GM12873 (cell line): Measurements from ENCODE around the gene TMA7B.

Experiments used
- TF ChIP-seq, protein P1 (sequence below): IDR thresholded peaks from 2 replicates; pipeline ENCODE4 v1.5.1; 2012; ENCODE audit warnings: low read depth, mild to moderate bottlenecking, moderate library complexity, low read length, control low read depth; ENCODE audit not compliant: insufficient read depth; ENCODE audit errors: missing control alignments

TMA7B gene

DNA sequence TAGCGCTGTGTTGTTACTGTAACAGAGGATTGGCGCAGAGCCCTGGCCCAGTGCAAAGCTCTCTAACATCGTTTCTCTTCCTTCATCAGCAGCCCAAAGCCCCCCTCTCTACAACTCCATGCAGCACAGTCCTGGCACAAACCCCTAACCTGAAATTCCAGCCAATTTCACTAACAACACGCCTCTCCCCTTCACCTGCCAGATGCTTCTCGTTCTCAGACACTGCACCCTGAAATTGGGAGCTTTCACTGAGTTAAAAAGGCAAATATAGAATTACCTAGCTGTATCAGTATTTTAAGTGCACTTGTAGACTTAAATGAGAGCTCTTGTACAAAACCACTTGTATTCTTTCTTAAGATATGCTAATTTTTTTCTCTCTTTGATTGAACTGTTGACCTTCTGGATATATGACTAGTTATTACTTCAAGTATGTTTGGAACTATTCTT, 43.0 kb upstream of the TMA7B start:
- TF ChIP-seq, protein P1, sequence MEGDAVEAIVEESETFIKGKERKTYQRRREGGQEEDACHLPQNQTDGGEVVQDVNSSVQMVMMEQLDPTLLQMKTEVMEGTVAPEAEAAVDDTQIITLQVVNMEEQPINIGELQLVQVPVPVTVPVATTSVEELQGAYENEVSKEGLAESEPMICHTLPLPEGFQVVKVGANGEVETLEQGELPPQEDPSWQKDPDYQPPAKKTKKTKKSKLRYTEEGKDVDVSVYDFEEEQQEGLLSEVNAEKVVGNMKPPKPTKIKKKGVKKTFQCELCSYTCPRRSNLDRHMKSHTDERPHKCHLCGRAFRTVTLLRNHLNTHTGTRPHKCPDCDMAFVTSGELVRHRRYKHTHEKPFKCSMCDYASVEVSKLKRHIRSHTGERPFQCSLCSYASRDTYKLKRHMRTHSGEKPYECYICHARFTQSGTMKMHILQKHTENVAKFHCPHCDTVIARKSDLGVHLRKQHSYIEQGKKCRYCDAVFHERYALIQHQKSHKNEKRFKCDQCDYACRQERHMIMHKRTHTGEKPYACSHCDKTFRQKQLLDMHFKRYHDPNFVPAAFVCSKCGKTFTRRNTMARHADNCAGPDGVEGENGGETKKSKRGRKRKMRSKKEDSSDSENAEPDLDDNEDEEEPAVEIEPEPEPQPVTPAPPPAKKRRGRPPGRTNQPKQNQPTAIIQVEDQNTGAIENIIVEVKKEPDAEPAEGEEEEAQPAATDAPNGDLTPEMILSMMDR: no peak

DNA sequence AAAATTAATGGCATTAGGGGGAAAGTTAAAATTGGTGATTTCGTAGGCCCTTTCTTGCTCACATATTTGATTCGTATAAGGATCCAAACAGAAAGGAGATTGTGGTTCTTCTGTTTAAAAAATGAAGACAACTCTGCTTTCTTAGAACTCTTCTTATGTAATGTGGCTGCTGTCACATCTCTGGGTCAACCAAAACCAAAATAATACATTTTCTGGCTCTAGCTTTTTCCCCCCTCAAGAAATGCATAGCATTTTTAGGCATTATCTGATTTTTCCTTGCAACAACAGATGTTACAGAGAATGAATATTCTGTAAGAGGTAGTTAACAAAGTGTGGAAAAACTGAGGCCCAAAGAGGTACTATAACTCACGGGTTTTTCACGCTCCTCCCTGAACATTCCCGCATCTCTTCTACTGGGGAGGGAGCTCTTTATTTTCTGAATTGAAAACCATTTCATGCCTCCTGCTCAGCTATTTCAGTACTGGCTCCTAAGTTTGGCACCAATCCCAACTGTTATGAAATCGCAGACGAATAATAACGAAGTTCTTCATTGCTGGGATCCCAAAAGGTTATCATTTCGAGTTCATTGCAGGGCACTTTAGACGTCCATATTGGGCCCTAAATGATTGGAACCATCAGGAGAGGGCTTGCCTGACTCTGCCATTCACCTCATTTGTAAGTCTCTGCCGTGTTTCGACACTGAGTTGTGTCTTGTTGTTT, 42.3 kb upstream of the TMA7B start:
- TF ChIP-seq, protein P1: no peak

DNA sequence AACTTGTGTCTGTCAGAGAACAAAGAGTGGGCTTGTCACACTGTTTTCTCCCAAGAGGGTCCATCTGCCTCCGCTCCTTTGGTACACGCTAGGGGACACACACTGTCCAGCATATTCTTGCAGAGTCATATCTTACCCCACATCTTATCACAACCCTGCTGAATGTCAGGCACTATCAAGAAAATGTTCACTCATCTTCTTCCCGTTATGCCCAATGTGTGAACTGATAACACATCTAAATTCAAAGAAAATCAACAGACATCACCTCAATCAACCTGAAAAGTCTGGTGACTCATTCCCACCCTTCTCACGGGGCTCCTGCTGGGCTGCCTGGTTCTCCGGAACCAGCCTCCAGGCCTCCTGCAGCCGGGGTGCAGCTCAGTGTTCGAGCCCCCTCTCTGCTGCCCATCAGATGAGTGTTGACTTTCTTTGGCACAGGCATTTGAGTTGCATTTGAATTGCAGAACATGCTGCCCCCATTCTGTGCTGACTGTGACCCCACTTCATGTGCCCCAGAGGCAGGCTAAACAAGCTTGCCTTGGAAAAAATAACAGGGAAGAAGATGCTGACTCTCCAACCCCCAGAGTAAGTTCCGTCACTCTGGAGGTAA, 40.0 kb upstream of the TMA7B start:
- TF ChIP-seq, protein P1: no peak

DNA sequence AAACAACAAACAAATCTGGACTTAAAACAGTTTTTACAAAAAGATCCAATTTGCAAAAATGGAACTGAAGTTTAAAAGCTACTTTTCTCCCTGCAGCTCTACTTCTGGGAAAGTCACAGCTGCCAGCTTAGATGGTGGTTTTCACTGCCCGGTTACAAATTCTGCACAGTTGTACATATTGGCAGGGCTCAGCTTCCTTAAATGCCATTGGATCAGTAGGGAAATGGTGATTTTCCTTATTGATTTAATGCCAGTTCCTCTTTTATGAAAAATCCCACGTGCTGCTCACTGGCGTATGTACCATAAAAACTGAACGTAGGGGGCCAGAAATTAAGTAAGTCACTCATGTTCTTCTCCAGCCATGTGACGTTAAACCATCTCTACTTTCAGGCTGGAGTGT, 36.5 kb upstream of the TMA7B start:
- TF ChIP-seq, protein P1: no peak

DNA sequence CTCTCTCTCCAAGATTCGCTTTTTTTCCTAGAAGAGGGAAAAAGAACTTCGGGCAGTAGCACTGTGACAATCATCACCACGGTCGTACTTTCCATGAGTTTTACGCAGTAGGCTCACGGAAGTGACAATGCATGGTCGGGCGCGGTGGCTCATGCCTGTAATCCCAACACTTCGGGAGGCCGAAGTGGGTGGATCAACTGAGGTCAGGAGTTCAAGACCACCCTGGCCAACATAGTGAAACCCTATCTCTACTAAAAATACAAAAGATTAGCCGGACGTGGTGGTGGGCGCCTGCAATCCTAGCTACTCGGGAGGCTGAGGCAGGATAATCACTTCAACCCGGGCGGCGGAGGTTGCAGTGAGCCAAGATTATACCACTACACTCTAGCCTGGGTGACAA, 35.9 kb upstream of the TMA7B start:
- TF ChIP-seq, protein P1: no peak

DNA sequence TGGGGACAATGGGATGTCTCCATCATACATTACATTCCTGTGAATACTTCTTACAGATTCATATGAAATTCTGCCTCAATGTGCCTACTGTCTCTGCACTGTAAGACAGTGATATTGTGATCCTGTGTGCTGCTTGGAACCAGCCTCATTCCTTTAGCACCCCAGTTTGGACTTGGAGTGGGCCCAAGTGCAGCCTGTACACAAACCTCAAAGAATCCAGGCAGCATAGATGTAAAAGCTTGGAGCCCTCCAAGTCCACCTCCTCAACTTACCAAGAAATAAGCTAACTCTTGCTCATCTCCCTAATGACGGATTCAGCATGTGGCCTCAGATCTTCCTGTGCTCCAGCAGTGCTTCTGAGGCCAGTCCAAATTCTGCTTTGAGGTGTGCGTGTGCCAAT, 34.9 kb upstream of the TMA7B start:
- TF ChIP-seq, protein P1: no peak

DNA sequence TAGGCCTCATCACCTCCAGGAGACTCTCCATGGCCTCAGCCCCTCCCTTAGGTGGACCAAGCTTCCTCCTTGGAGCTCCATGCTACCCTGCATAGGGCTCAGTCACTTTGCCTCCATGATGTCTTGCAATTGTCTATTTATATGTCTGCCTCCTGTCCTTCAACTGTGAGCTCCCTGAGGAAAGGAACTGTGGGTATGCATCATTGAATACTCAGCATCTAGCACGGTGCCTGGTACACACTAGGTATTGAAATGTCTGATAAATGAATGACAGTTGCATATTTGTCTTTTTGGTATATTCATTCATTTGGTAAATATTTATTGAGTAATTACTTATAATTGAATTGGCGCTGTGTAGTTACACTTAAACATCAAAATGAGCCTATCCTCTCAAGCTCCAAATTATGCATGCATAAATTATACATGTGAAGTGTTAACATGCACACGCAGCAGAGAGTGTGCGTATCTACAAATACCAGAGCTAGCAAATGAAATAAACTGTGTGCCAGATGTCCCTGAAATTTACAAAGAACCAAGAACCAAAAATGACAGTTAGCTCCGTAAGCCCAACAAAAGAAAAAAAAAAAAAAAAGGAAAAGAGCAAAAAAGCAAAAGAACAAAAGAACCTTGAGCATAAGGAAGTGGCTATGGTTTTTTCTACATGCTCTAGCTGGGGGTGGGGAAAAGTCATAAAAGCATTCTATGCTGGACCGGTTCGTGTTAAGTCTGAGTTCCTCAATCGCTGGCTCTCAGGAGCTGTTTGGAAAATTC, 34.1 kb upstream of the TMA7B start:
- TF ChIP-seq, protein P1: no peak
